ENCODE measurements around the gene PTPRM. TPM values are rescaled to one million over a fixed set of nuclear protein-coding genes. Genes with fewer than 3 reads are reported as not detected.

PTPRM gene
- total RNA-seq, 1 experiment from 2014 or later = 14.5 TPM

DNA sequence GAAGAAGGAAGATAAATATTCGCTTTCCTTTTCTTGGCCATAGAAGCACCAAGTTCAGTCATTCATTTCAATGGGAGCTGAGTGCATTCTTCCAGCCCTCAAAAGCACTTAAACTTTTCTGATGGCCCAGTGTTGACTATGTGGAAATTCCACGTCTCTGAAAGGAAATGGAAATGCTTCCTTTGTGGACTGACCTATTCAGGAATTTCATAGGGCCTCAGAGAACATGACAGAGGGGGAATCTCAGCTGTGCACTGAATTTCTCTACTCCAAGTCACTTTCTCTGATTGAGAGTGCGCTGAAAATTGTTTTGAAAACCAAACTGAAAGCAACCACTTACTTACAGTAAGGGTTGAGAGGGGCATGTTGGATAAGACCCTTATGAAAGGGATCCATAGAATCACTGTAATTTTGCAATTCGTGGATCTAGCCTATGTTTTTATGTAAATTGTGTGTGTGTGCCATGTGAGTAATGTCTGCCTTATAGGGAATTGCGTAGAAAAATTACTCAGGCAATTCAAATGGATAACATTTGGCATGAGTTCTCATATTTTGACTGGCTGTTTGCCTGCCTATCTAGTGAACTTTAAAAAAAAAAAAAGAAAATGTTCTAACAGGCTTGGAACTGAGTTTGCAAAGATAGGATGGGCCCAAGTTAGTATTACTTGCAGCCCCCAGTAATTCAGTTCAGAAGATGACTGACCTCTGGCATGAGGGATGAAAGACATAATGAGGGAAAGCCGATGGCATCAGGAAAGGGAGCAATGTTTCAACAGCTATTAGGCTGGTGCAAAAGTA is 437.0 kb downstream of the PTPRM start:
- Histone ChIP-seq H3K79me2 (ENCODE audit: insufficient read depth, low read length) (no peaks in the 10 kb centered on the region), H3K36me3 (ENCODE audit: control insufficient read depth in 1 of 2, insufficient read depth in 2 of 2, low read length in 2 of 2) (no peaks in the 10 kb centered on the region), H3K4me3 (replicated peaks in 1 of 2; ENCODE audit: low read depth in 1 of 2, low read length in 2 of 2) (no peak overlapping the region), H3K4me1 (ENCODE audit: control insufficient read depth in 1 of 2, insufficient read depth in 2 of 2, low read length in 2 of 2) (no peaks in the 10 kb centered on the region), H3K27me3 (ENCODE audit: insufficient read depth, low read length) (no peaks in the 10 kb centered on the region), H4K20me1 (ENCODE audit: insufficient read depth) (no peaks in the 10 kb centered on the region), H3K9me3 (ENCODE audit: control insufficient read depth in 1 of 2, insufficient read depth in 1 of 2, low read depth in 1 of 2, low read length in 2 of 2) (no peaks in the 10 kb centered on the region), H3K4me2 (ENCODE audit: low read length) (no peak overlapping the region), H3K9me2 (ENCODE audit: insufficient read depth) (no peaks in the 10 kb centered on the region), H3K27ac (ENCODE audit: low read depth, low read length) (no peak overlapping the region), H3K9ac (ENCODE audit: low read length) (no peak overlapping the region), H2AFZ (ENCODE audit: low read depth, low read length, poor library complexity, severe bottlenecking) (no peak overlapping the region)
- TF ChIP-seq POLR2A (IDR thresholded peaks at IDR 0.05; ENCODE audit: borderline replicate concordance, extremely low read depth, insufficient read depth, insufficient read length) = no peak
- TF ChIP-seq ZNF274 (IDR thresholded peaks at IDR 0.05; ENCODE audit: low read depth, low read length) = no peak
- no peak for TF ChIP-seq EGR1 (IDR thresholded peaks at IDR 0.05; ENCODE audit: low read depth)
- no peak for TF ChIP-seq SRF (IDR thresholded peaks at IDR 0.05; ENCODE audit: low read depth)
- TF ChIP-seq CEBPB (IDR thresholded peaks at IDR 0.05; ENCODE audit: low read depth) = no peak
- TF ChIP-seq EZH2 (IDR thresholded peaks at IDR 0.05) = no peak
- TF ChIP-seq, protein P1, sequence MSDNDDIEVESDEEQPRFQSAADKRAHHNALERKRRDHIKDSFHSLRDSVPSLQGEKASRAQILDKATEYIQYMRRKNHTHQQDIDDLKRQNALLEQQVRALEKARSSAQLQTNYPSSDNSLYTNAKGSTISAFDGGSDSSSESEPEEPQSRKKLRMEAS (IDR thresholded peaks at IDR 0.05) = no peak
- TF ChIP-seq, protein P2, sequence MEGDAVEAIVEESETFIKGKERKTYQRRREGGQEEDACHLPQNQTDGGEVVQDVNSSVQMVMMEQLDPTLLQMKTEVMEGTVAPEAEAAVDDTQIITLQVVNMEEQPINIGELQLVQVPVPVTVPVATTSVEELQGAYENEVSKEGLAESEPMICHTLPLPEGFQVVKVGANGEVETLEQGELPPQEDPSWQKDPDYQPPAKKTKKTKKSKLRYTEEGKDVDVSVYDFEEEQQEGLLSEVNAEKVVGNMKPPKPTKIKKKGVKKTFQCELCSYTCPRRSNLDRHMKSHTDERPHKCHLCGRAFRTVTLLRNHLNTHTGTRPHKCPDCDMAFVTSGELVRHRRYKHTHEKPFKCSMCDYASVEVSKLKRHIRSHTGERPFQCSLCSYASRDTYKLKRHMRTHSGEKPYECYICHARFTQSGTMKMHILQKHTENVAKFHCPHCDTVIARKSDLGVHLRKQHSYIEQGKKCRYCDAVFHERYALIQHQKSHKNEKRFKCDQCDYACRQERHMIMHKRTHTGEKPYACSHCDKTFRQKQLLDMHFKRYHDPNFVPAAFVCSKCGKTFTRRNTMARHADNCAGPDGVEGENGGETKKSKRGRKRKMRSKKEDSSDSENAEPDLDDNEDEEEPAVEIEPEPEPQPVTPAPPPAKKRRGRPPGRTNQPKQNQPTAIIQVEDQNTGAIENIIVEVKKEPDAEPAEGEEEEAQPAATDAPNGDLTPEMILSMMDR (IDR thresholded peaks at IDR 0.05 in 2 of 3, conservative IDR thresholded peaks at IDR 0.05 in 1 of 3; ENCODE audit: borderline replicate concordance in 1 of 3, insufficient read depth in 1 of 3, low read depth in 2 of 3, low read length in 2 of 3) = no peak
- no peak for TF ChIP-seq JUND (IDR thresholded peaks at IDR 0.05)
- no peak for TF ChIP-seq SIN3A (IDR thresholded peaks at IDR 0.05; ENCODE audit: low read depth)
- TF ChIP-seq TCF7L2 (IDR thresholded peaks at IDR 0.05; ENCODE audit: borderline replicate concordance, extremely low read depth, insufficient read depth, insufficient read length) = no peak
- no peak for TF ChIP-seq FOSL1 (IDR thresholded peaks at IDR 0.05; ENCODE audit: low read depth)
- TF ChIP-seq ZBTB33 (IDR thresholded peaks at IDR 0.05; ENCODE audit: extremely low read depth, insufficient replicate concordance, low read length) = no peak
- TF ChIP-seq ELF1 (IDR thresholded peaks at IDR 0.05; ENCODE audit: borderline replicate concordance, low read depth) = no peak
- TF ChIP-seq RAD21 (IDR thresholded peaks at IDR 0.05; ENCODE audit: low read depth) = no peak
- TF ChIP-seq YY1 (IDR thresholded peaks at IDR 0.05; ENCODE audit: extremely low read depth, insufficient replicate concordance, low read depth, low read length) = no peak
- no peak for TF ChIP-seq ZFX (IDR thresholded peaks at IDR 0.05)
- no peak for TF ChIP-seq POLR2AphosphoS5 (IDR thresholded peaks at IDR 0.05; ENCODE audit: low read depth, low read length)
- TF ChIP-seq REST (IDR thresholded peaks at IDR 0.05; ENCODE audit: low read depth) = no peak
- CTCF ChIA-PET = no interaction called here
- no TSS peak for BruUV-seq (replicated peaks)
- ATAC-seq (no peak), DNase-seq (ENCODE audit: low read depth, low spot score) (no peak)
- intact Hi-C loops (cut with micrococcal nuclease) = no loop called here
- POLR2A ChIA-PET = no interaction called here
- RAD21 ChIA-PET (ENCODE audit: low non-redundant PET in 1 of 2, low total read pairs in 2 of 2, uncharacterized antibody in 2 of 2, unreplicated experiment in 2 of 2) = no interaction called here

All from HCT116 (cell line).